K562 (cell line): ENCODE results near the gene CCDC85B. TPM values are rescaled to one million over a fixed set of nuclear protein-coding genes. Genes with fewer than 3 reads are reported as not detected.

ENCODE experiments used
- ATAC-seq: fragments of 200-7000 bp; cut with Tn5 transposase; 3 replicates; pipeline ENCODE4 v1.9.1; 2020; ENCODE audit warnings: moderate library complexity
- BruUV-seq: library from RNA; stranded (reverse); fragments of 400-500 nt; replicated peaks from 2 replicates; lab custom pipeline; 2021; lab: Mats Ljungman, UMichigan
- CTCF ChIA-PET: fragments of 300-600 bp; formaldehyde crosslinking; extraction: SDS; loops from one replicate; lab custom pipeline; 2021; ENCODE audit warnings: low intra/inter-chr PET ratio; lab: Yijun Ruan, JAX
- POLR2A ChIA-PET: fragments of 300-600, 350-650 bp; sonication (Branson Sonifier 250); formaldehyde crosslinking; extraction: SDS; loops from one replicate; lab custom pipeline; 2021; ENCODE audit warnings: antibody characterized with exemption, inconsistent platforms; lab: Yijun Ruan, JAX
- DNase-seq, 4 experiments: peaks; one replicate each; pipeline versions ENCODE4 v3.0.0 to v3.0.0-alpha.2; 2011 to 2018; ENCODE audit warnings: low spot score in 3 of 4, mixed read lengths in 3 of 4; ENCODE audit errors: extremely low read depth in 1 of 4
- FAIRE-seq: peaks from 2 replicates; lab custom pipeline; 2011; peaks lifted over from hg19 to GRCh38; lab: Jason Lieb, UNC
- H2AFZ ChIP-seq: 2 replicates; pipeline ENCODE4 v1.6.0; 2011; ENCODE audit warnings: low read depth, low read length, control low read depth, inconsistent platforms
- H3K27ac ChIP-seq: fragments of 200-600 bp; 3 replicates; pipeline ENCODE4 v1.8.0; 2011; ENCODE audit warnings: low read depth, mild to moderate bottlenecking, control low read depth, inconsistent platforms, low read length, moderate library complexity, mixed read lengths; ENCODE audit errors: extremely low read depth
- H3K27me3 ChIP-seq, 2 experiments: fragments of 300-600 bp in 1 of 2; 2 replicates in 1 of 2; 3 replicates in 1 of 2; pipeline versions ENCODE4 v1.6.0 to v1.8.0; 2011; ENCODE audit warnings: inconsistent platforms in 2 of 2, low read length in 2 of 2, mild to moderate bottlenecking in 1 of 2, mixed read lengths in 1 of 2, moderate library complexity in 1 of 2; ENCODE audit not compliant: control insufficient read depth in 2 of 2, insufficient read depth in 2 of 2
- H3K36me3 ChIP-seq: fragments of 300-600 bp; 3 replicates; pipeline ENCODE4 v1.8.0; 2011; ENCODE audit warnings: mild to moderate bottlenecking, low read length, inconsistent platforms; ENCODE audit not compliant: control insufficient read depth, insufficient read depth
- H3K4me1 ChIP-seq, 2 experiments: fragments of 200-600 bp in 1 of 2; replicated peaks in 1 of 2; 2 replicates in 1 of 2; 3 replicates in 1 of 2; pipeline versions ENCODE4 v1.5.1 to v1.8.0; 2011; ENCODE audit warnings: inconsistent platforms in 2 of 2, low read length in 2 of 2, mild to moderate bottlenecking in 1 of 2, mixed read lengths in 1 of 2, moderate library complexity in 1 of 2; ENCODE audit not compliant: control insufficient read depth in 2 of 2, insufficient read depth in 2 of 2
- H3K4me2 ChIP-seq: 2 replicates; pipeline ENCODE4 v1.6.1; 2011; ENCODE audit warnings: low read length, control low read depth, inconsistent platforms, mixed read lengths; ENCODE audit not compliant: insufficient read depth
- H3K4me3 ChIP-seq: fragments of 200-600 bp; sonication (generic), shearing (Covaris generic); 2 replicates; pipeline ENCODE4 v1.5.1; 2016; ENCODE audit warnings: control low read depth, inconsistent platforms
- H3K79me2 ChIP-seq: fragments of 200-600 bp; 3 replicates; pipeline ENCODE4 v1.8.0; 2011; ENCODE audit warnings: low read length, inconsistent platforms; ENCODE audit not compliant: control insufficient read depth, insufficient read depth
- H3K9ac ChIP-seq, 2 experiments: 2 replicates each; pipeline versions ENCODE4 v1.6.0 to v1.6.1; 2011; ENCODE audit warnings: low read depth in 2 of 2, low read length in 2 of 2, control low read depth in 1 of 2, inconsistent platforms in 1 of 2, mild to moderate bottlenecking in 1 of 2, mixed read lengths in 1 of 2; ENCODE audit not compliant: insufficient read depth in 1 of 2
- H3K9me1 ChIP-seq: one replicate; pipeline ENCODE4 v1.6.0; 2011; ENCODE audit warnings: inconsistent platforms, mild to moderate bottlenecking, low read length, moderate library complexity; ENCODE audit not compliant: control insufficient read depth, insufficient read depth
- H3K9me3 ChIP-seq: replicated peaks from 2 replicates; pipeline ENCODE4 v1.5.1; 2011; ENCODE audit warnings: low read depth, low read length, inconsistent platforms; ENCODE audit not compliant: control insufficient read depth, insufficient read depth
- H4K20me1 ChIP-seq: replicated peaks from 2 replicates; pipeline ENCODE4 v1.6.1; 2011; ENCODE audit warnings: low read length, inconsistent platforms, mixed read lengths; ENCODE audit not compliant: control insufficient read depth, insufficient read depth
- FIP1L1 ChIP-seq: fragments of 200-400 bp; formaldehyde crosslinking; IDR thresholded peaks from 2 replicates; pipeline ENCODE4 v1.6.1; 2018; ENCODE audit warnings: mild to moderate bottlenecking, low read depth, low read length; ENCODE audit not compliant: poor library complexity, severe bottlenecking
- KLF10 ChIP-seq: fragments of 250-450 bp; sonication (Bioruptor Pico); IDR thresholded peaks from 2 replicates; pipeline ENCODE4 v1.6.1; 2021; ENCODE audit warnings: matching md5 sums
- NFRKB ChIP-seq: fragments of 450-650 bp; IDR thresholded peaks from 2 replicates; pipeline ENCODE4 v1.6.1; 2016; ENCODE audit warnings: low read depth
- SPI1 ChIP-seq: IDR thresholded peaks from 2 replicates; pipeline ENCODE4 v1.6.1; 2011; ENCODE audit warnings: low read depth, low read length, control low read depth, borderline replicate concordance
- ZBTB7A ChIP-seq: IDR thresholded peaks from 2 replicates; pipeline ENCODE4 v1.6.1; 2011; ENCODE audit warnings: low read depth, mild to moderate bottlenecking, low read length, moderate library complexity, borderline replicate concordance; ENCODE audit not compliant: control insufficient read depth
- ZNF146 ChIP-seq: IDR thresholded peaks from one replicate; pipeline ENCODE4 v1.6.1; 2018; ENCODE audit warnings: missing compliant biosample characterization; ENCODE audit not compliant: unreplicated experiment
- ZNF212 ChIP-seq: fragments of 450-650 bp; formaldehyde crosslinking; IDR thresholded peaks from 2 replicates; pipeline ENCODE4 v1.4.0; 2020; ENCODE audit warnings: mild to moderate bottlenecking
- ZNF589 ChIP-seq: fragments of 200-800 bp; sonication (Bioruptor generic); IDR thresholded peaks from 2 replicates; pipeline ENCODE4 v1.6.1; 2016; ENCODE audit warnings: low read depth, missing genetic modification characterization, missing compliant biosample characterization
- WGBS: fragments of 100-300 bp; shearing (Covaris generic); methylation state at CpG from one replicate; pipeline ENCODE4 v1.1.6; 2016; ENCODE audit warnings: low coverage, mixed read lengths; ENCODE audit not compliant: insufficient coverage; ENCODE audit errors: missing lambda C conversion rate; 5-methylcytosine and 5-hydroxymethylcytosine counted together
- in situ Hi-C: fragments of 300-500 bp; cut with MboI; formaldehyde crosslinking; loops from 4 replicates; pipeline ENCODE4 v1.15.0; 2018; ENCODE audit warnings: inconsistent platforms, mixed read lengths
- intact Hi-C: fragments of 100-400 bp; cut with micrococcal nuclease; formaldehyde crosslinking; loops from 2 replicates; pipeline ENCODE4 v1.14.2; 2022
- polyA plus RNA-seq, 8 experiments: library from polyadenylated mRNA; depleted of rRNA in 4 of 8; stranded (reverse) in 5 of 8; unstranded in 3 of 8; fragments of >200 nt; fragmentation: Nextera tagmentation in 2 of 8; fragmentation: Illumina TruSeq in 1 of 8; extraction: Ambion mirVana in 2 of 8; extraction: Trizol in 1 of 8; gene quantifications; 2 replicates each; pipeline versions ENCODE4 v1.2.1 to v1.2.3, GENCODE V29; 2011 to 2014; ENCODE audit warnings: inconsistent platforms in 1 of 8, missing spikeins in 1 of 8
- total RNA-seq, 7 experiments: library from RNA; depleted of rRNA in 6 of 7; stranded (reverse); fragments of >200 nt in 6 of 7; fragmentation: Illumina TruSeq in 2 of 7; extraction: Trizol in 2 of 7; gene quantifications; 2 replicates each; pipeline versions ENCODE4 v1.2.1 to v1.2.3, GENCODE V29; 2011 to 2021; ENCODE audit warnings: low replicate concordance in 1 of 7

CCDC85B gene
- total and polyA plus RNA-seq, 9 of the 15 experiments (the other 6 are each of a cell fraction or from before 2014, with no cell fraction given): 0.14 to 138 (median 6.2) TPM

DNA sequence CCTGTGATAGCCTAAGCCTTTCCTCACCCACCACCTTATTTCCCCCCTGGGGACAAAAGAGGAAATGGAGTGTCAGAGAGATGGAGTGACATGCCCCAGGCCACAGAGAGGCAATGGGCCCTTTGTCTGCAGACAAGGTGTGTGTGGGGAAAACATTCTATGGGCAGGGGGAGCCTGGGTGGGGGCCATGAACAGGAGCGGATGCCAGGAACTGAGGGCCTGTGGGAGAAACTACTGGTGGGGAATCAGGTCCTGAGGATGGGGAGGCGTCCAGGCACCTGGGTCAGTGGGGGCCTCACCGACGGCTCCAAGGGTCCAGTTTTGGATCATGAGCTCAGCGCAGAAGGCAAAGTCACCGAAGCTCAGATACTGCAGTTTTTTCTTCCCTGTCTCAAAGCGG, 5.2 kb upstream of the CCDC85B start:
- FAIRE-seq (no peak), ATAC-seq (no peak), DNase-seq (no peak)
- Histone ChIP-seq H3K79me2 (peaks cover 17% of the 10 kb centered on the region), H3K27me3 (no peaks in the 10 kb centered on the region), H3K4me2 (no peak overlapping the region), H3K9ac (no peak overlapping the region), H3K36me3 (peaks cover 50% of the 10 kb centered on the region), H3K9me3 (no peaks in the 10 kb centered on the region), H2AFZ (no peak overlapping the region), H3K4me3 (no peak overlapping the region), H3K4me1 (peaks cover 15 to 44% of the 10 kb centered on the region in 2 experiments), H4K20me1 (peaks cover 3% of the 10 kb centered on the region; the same call in 1 of the 2 replicates), H3K9me1 (no peaks in the 10 kb centered on the region), H3K27ac (no peak overlapping the region)
- POLR2A ChIA-PET: interaction anchor here (0.6 to 14.4 kb wide), 15 partner anchors 8 to 186 kb away, joined by 3 to 147 read pairs (median 3); partner anchors contain the start of genes CFL1, FOSL1 and MUS81
- in situ Hi-C loops (no loop called here), intact Hi-C loops (loop anchor here (5.0 kb wide), 2 partner anchors 103 to 173 kb away; partner anchors contain the start of genes AP5B1 and KAT5)
- no TSS peak for BruUV-seq
- CTCF ChIA-PET: interaction anchor here (0.5 to 2.7 kb wide), 5 partner anchors 10 to 259 kb away, joined by 3 to 24 read pairs (median 4); partner anchors contain the start of gene MUS81
- WGBS: 79% methylated on average over 5 of the region's 7 CpGs
- TF ChIP-seq NFRKB: no peak
- TF ChIP-seq ZNF212: no peak
- no peak for TF ChIP-seq ZNF146 (CRISPR knock-in tag)
- no peak for TF ChIP-seq FIP1L1
- TF ChIP-seq ZNF589: no peak
- no peak for TF ChIP-seq KLF10 (CRISPR knock-in tag)
- 0 out of 2 replicates have a peak, but pooled peaks have one; percentile 4 for TF ChIP-seq SPI1
- TF ChIP-seq ZBTB7A: 0 out of 2 replicates have a peak, but pooled peaks have one; percentile 6
